GM12878 (cell line): Measurements from ENCODE around the gene DUSP14. TPM values are rescaled to one million over a fixed set of nuclear protein-coding genes. Genes with fewer than 3 reads are reported as not detected.

Experiments used
- ATAC-seq: fragments of 200-7000 bp; cut with Tn5 transposase; 3 replicates; pipeline ENCODE4 v1.9.1; 2020; ENCODE audit warnings: mild to moderate bottlenecking, moderate library complexity
- BruUV-seq: library from RNA; stranded (reverse); fragments of 400-500 nt; replicated peaks from 2 replicates; lab custom pipeline; 2021; lab: Mats Ljungman, UMichigan
- CTCF ChIA-PET: fragments of 300-600 bp; sonication (Branson Sonifier 250); formaldehyde crosslinking; extraction: SDS; loops from one replicate; lab custom pipeline; 2021; ENCODE audit warnings: inconsistent platforms; lab: Yijun Ruan, JAX
- POLR2A ChIA-PET: fragments of 350-600 bp; formaldehyde crosslinking; extraction: SDS; loops from one replicate; lab custom pipeline; 2021; ENCODE audit warnings: inconsistent platforms; lab: Charles Lee
- RAD21 ChIA-PET: fragments of 300-600 bp; sonication (Branson Sonifier 250); formaldehyde crosslinking; loops from one replicate; lab custom pipeline; 2023; ENCODE audit warnings: antibody characterized with exemption; ENCODE audit not compliant: unreplicated experiment; lab: Charles Lee
- SMC1A ChIA-PET: fragments of 300-600 bp; sonication (Branson Sonifier 250); formaldehyde crosslinking; loops from one replicate; lab custom pipeline; 2023; ENCODE audit not compliant: unreplicated experiment, uncharacterized antibody; lab: Charles Lee
- DNase-seq: peaks from one replicate; pipeline ENCODE4 v3.0.0-alpha.2; 2011; ENCODE audit warnings: low read depth, low spot score
- FAIRE-seq: peaks from 3 replicates; lab custom pipeline; 2011; peaks lifted over from hg19 to GRCh38; lab: Jason Lieb, UNC
- H2AFZ ChIP-seq: 2 replicates; pipeline ENCODE4 v1.6.0; 2011; ENCODE audit warnings: low read depth, low read length, control low read depth; ENCODE audit not compliant: control insufficient read depth
- H3K27ac ChIP-seq: 2 replicates; pipeline ENCODE4 v1.5.1; 2011; ENCODE audit warnings: control low read depth; ENCODE audit not compliant: control insufficient read depth, insufficient read depth
- H3K27me3 ChIP-seq, 2 experiments: replicated peaks in 1 of 2; 2 replicates each; pipeline versions ENCODE4 v1.6.0 to v1.6.1; 2011; ENCODE audit warnings: low read length in 1 of 2; ENCODE audit not compliant: control insufficient read depth in 2 of 2, insufficient read depth in 2 of 2
- H3K36me3 ChIP-seq, 2 experiments: 2 replicates each; pipeline ENCODE4 v1.5.1; 2011; ENCODE audit warnings: low read length in 1 of 2; ENCODE audit not compliant: control insufficient read depth in 2 of 2, insufficient read depth in 2 of 2
- H3K4me1 ChIP-seq: 2 replicates; pipeline ENCODE4 v1.6.1; 2011; ENCODE audit warnings: mild to moderate bottlenecking, low read length, moderate library complexity, mixed read lengths; ENCODE audit not compliant: control insufficient read depth, insufficient read depth
- H3K4me2 ChIP-seq: 2 replicates; pipeline ENCODE4 v1.6.0; 2011; ENCODE audit warnings: control low read depth; ENCODE audit not compliant: control insufficient read depth, insufficient read depth
- H3K4me3 ChIP-seq: fragments of 200-600 bp; sonication (generic); 2 replicates; pipeline ENCODE4 v1.5.1; 2016
- H3K79me2 ChIP-seq: 2 replicates; pipeline ENCODE4 v1.6.0; 2011; ENCODE audit warnings: low read length; ENCODE audit not compliant: control insufficient read depth, insufficient read depth
- H3K9ac ChIP-seq: 2 replicates; pipeline ENCODE4 v1.8.0; 2011; ENCODE audit warnings: low read length, control low read depth, mixed read lengths; ENCODE audit not compliant: control insufficient read depth, insufficient read depth
- H3K9me3 ChIP-seq: replicated peaks from 3 replicates; pipeline ENCODE4 v1.5.1; 2011; ENCODE audit warnings: mild to moderate bottlenecking, low read length; ENCODE audit not compliant: control insufficient read depth, insufficient read depth
- H4K20me1 ChIP-seq: 2 replicates; pipeline ENCODE4 v1.6.0; 2011; ENCODE audit not compliant: control insufficient read depth, insufficient read depth
- BMI1 ChIP-seq: fragments of 450-650 bp; IDR thresholded peaks from 2 replicates; pipeline ENCODE4 v1.6.1; 2016; ENCODE audit warnings: mild to moderate bottlenecking, moderate library complexity, borderline replicate concordance
- BRCA1 ChIP-seq: IDR thresholded peaks from 2 replicates; pipeline ENCODE4 v1.6.1; 2011; ENCODE audit warnings: low read depth, low read length, improper control_type of control experiment
- HCFC1 ChIP-seq: fragments of 150-350 bp; IDR thresholded peaks from 2 replicates; pipeline ENCODE4 v1.6.1; 2014; ENCODE audit warnings: low read length
- HDGF ChIP-seq: fragments of 450-650 bp; IDR thresholded peaks from 2 replicates; pipeline ENCODE4 v1.6.1; 2016; ENCODE audit warnings: antibody characterized with exemption
- IRF4 ChIP-seq: IDR thresholded peaks from 2 replicates; pipeline ENCODE4 v1.6.1; 2011; ENCODE audit warnings: low read depth, low read length
- IRF5 ChIP-seq: fragments of 450-650 bp; IDR thresholded peaks from 2 replicates; pipeline ENCODE4 v1.6.1; 2017; ENCODE audit warnings: borderline replicate concordance
- KLF5 ChIP-seq: fragments of 450-650 bp; IDR thresholded peaks from 2 replicates; pipeline ENCODE4 v1.6.1; 2014; ENCODE audit warnings: mild to moderate bottlenecking; ENCODE audit not compliant: partially characterized antibody
- MLLT1 ChIP-seq: fragments of 450-650 bp; IDR thresholded peaks from 2 replicates; pipeline ENCODE4 v1.6.1; 2016; ENCODE audit warnings: mild to moderate bottlenecking
- MTA2 ChIP-seq: fragments of 450-650 bp; IDR thresholded peaks from 2 replicates; pipeline ENCODE4 v1.6.1; 2016; ENCODE audit warnings: low read depth, mild to moderate bottlenecking, moderate library complexity
- MXI1 ChIP-seq: fragments of 150-350 bp; IDR thresholded peaks from 2 replicates; pipeline ENCODE4 v1.6.1; 2011; ENCODE audit warnings: low read depth, mild to moderate bottlenecking, inconsistent platforms, low read length, improper control_type of control experiment
- RB1 ChIP-seq: fragments of 450-650 bp; formaldehyde crosslinking; IDR thresholded peaks from 2 replicates; pipeline ENCODE4 v1.6.1; 2017; ENCODE audit warnings: mild to moderate bottlenecking, borderline replicate concordance
- SKIL ChIP-seq: fragments of 450-650 bp; IDR thresholded peaks from 2 replicates; pipeline ENCODE4 v1.6.1; 2017; ENCODE audit warnings: mild to moderate bottlenecking, low read depth, inconsistent platforms; ENCODE audit not compliant: poor library complexity, severe bottlenecking
- SPI1 ChIP-seq: IDR thresholded peaks from 2 replicates; pipeline ENCODE4 v1.6.1; 2011; ENCODE audit warnings: low read depth, mild to moderate bottlenecking, low read length, moderate library complexity, borderline replicate concordance; ENCODE audit not compliant: insufficient read depth
- USF2 ChIP-seq: IDR thresholded peaks from 2 replicates; pipeline ENCODE4 v1.6.1; 2011; ENCODE audit warnings: low read depth, low read length, improper control_type of control experiment, borderline replicate concordance
- ZBTB40 ChIP-seq: fragments of 450-650 bp; IDR thresholded peaks from 2 replicates; pipeline ENCODE4 v1.6.1; 2016; ENCODE audit warnings: mild to moderate bottlenecking, moderate library complexity, borderline replicate concordance
- WGBS: methylation state at CpG from one replicate; pipeline ENCODE4 v1.1.6; 2016; ENCODE audit warnings: low lambda C conversion rate; ENCODE audit not compliant: insufficient replicate concordance, insufficient coverage; ENCODE audit errors: missing lambda C conversion rate; 5-methylcytosine and 5-hydroxymethylcytosine counted together
- in situ Hi-C: fragments of 300-500 bp; cut with MboI; formaldehyde crosslinking; loops from 9 replicates; pipeline ENCODE4 v1.14.3; 2018; ENCODE audit warnings: mixed read lengths
- intact Hi-C: fragments of 100-400 bp; cut with micrococcal nuclease; formaldehyde crosslinking; loops from one replicate; pipeline ENCODE4 v1.14.2; 2022; ENCODE audit not compliant: unreplicated experiment
- polyA plus RNA-seq, 11 experiments: library from polyadenylated mRNA; depleted of rRNA in 4 of 11; unstranded in 6 of 11; stranded (reverse) in 5 of 11; fragments of >200 nt; fragmentation: Nextera tagmentation in 4 of 11; fragmentation: Illumina TruSeq in 1 of 11; extraction: Ambion mirVana in 4 of 11; extraction: Trizol in 1 of 11; gene quantifications; 1 replicate in 1 of 11; 2 replicates in 10 of 11; pipeline versions ENCODE4 v1.2.1 to v1.2.3, GENCODE V29; 2011 to 2016; ENCODE audit warnings: inconsistent platforms in 2 of 11, missing spikeins in 2 of 11, low read depth in 1 of 11
- total RNA-seq, 4 experiments: library from RNA; depleted of rRNA in 3 of 4; stranded (reverse); fragments of >200 nt in 3 of 4; fragmentation: Illumina TruSeq in 1 of 4; extraction: Trizol in 1 of 4; gene quantifications; 2 replicates each; pipeline versions ENCODE4 v1.2.1 to v1.2.3, GENCODE V29; 2013 to 2021

The DUSP14 gene
- total and polyA plus RNA-seq, 10 of the 15 experiments (the other 5 are each of a cell fraction or from before 2014, with no cell fraction given), result 14.5 to 36.5 (median 24.4) TPM

GRCh38 chr17:37535906-37536305 lies 46.2 kb downstream of the DUSP14 start:
- Histone ChIP-seq H3K27me3 (no peaks in the 10 kb centered on the region), H2AFZ (no peak overlapping the region), H3K27ac (no peak overlapping the region), H3K79me2 (no peaks in the 10 kb centered on the region), H3K9ac (no peak overlapping the region), H3K4me1 (no peaks in the 10 kb centered on the region), H3K36me3 (peaks cover 20 to 36% of the 10 kb centered on the region in 2 experiments), H3K4me3 (no peak overlapping the region), H3K9me3 (no peaks in the 10 kb centered on the region), H3K4me2 (no peak overlapping the region), H4K20me1 (no peaks in the 10 kb centered on the region)
- intact Hi-C loops (no loop called here), in situ Hi-C loops (no loop called here)
- ChIA-PET SMC1A (interaction anchor here (0.7 kb wide), 1 partner anchor 72 kb away, joined by 3 read pairs; no protein-coding TSS in a partner anchor), RAD21 (no interaction called here), CTCF (interaction anchor here (1.0 kb wide), 1 partner anchor 9 kb away, joined by 3 read pairs; no protein-coding TSS in a partner anchor), POLR2A (interaction anchor here (0.5 to 1.1 kb wide), 2 partner anchors 59 to 74 kb away, joined by 3 to 4 read pairs; partner anchors contain the start of gene SYNRG)
- over 99% methylated on average over 5 of the region's 5 CpGs for WGBS
- no peak for DNase-seq
- no peak for ATAC-seq
- no TSS peak for BruUV-seq
- no peak for FAIRE-seq
- TF ChIP-seq MTA2 (no peak), RB1 (no peak), MLLT1 (no peak), IRF5 (no peak), KLF5 (no peak), USF2 (no peak), MXI1 (no peak), BRCA1 (no peak), IRF4 (no peak), ZBTB40 (no peak), SKIL (no peak), SPI1 (no peak), BMI1 (no peak), HCFC1 (no peak), HDGF (no peak)
